CD1c-positive myeloid dendritic cell (primary cell): ENCODE results near the gene MRPL34.
A peak's percentile ranks its signal among the peaks of the same experiment; 100 is the strongest.

Source experiments
- DNase-seq: peaks from one replicate; pipeline ENCODE4 v3.0.0-alpha.2; 2016; ENCODE audit errors: extremely low spot score

The MRPL34 gene

GRCh38 chr19:17340871-17341357 lies 35.2 kb downstream of the MRPL34 start:
- no peak for DNase-seq

DNA sequence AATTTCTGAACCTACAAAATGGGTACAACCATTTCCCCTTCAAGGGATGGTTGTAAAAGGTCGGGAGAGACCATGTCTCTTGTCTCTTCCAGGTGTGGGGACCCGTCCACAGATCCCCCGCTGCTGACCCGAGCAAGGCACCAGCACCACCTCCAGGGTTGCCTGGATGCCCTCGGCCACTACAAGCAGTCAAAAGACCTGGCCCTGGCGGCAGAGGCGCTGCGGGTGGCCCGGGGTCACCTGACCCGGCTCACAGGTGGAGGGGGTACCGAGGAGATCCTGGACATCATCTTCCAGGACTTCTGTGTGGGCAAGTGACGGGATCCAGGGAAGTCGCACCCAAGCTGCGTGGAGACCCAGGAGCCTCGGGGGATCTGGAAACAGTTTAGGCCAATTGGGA lies 35.7 kb downstream of the MRPL34 start:
- DNase-seq = no peak

DNA sequence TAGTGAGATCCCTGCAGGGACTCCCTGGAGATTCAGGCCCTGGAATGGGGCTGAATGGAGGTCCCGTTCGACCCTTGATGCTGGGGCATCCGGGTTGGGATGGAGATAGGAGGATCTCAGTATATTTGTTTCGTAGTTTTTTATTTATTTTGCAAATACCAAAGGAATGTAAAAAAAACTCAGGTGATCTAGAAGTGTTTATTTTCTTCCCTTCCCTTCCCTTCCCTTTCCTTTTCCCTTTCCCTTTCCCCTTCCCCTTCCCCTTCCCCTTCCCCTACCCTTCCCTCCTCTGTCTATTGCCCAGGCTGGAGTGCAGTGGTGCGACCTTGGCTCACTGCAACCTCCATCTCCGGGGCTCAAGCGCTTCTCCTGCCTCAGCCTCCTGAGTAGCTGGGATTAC lies 36.2 kb downstream of the MRPL34 start:
- DNase-seq = no peak

GRCh38 chr19:17346109-17346671 lies 40.5 kb downstream of the MRPL34 start:
- DNase-seq = peak; percentile 82

DNA sequence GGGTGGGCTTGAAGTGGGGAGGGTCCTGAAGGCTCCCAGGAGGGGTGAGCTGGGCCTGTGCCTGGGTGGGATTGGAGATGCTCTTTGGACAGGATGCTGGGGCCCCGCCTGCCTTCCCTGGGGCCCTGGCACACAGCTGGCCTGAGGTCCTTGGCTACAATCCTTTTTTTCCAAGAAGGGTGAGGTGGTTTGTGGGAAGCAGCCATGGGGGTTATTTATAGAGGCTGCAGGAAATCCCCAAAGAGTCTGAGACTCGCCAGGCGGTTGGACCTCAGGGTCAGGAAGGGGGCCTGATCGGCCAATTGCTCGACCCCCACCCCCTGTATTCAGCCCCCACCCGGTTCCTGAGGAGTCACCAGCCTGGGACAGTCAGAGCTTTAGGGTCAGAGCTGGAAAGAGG lies 41.7 kb downstream of the MRPL34 start:
- DNase-seq = no peak

DNA sequence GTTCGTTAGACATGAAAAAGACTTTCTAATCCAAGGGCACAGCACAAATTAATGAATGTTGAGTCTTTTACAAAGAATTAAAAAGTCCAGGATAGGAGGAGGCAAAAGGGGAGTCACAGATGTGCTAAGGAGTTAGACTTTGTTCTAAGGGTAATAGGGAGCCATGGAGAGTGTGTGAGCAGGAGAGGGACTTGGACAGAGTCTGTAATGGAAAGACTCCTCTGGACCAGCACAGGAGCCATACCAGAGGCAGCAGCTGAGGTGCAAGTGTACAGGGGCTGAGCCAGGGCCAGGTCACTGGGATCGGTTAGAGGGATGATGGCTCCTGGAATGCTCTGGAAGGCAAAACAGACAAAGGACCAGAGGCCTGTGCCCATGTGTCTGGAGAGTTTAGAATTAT lies 42.2 kb downstream of the MRPL34 start:
- DNase-seq = no peak

DNA sequence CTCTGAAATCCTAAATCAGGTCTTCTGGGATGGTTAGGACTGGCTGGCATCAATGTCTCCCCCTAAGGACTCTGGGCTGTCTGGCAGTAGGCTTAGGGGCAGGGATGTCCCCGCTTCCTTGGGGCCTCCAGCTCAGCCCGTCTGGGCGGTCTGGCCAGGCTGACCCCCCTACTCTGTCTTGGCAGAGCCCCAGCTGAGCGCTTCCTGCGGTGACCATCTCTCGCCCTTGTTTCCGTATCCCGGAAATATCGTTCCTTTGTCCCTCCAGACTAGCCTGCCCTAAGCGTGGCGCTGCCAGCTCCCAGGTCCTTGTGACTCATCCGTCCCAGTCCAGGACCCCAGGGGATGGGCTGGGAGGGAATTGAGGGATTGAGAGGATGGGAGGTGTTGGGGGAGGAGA lies 43.0 kb downstream of the MRPL34 start:
- DNase-seq = no peak

DNA sequence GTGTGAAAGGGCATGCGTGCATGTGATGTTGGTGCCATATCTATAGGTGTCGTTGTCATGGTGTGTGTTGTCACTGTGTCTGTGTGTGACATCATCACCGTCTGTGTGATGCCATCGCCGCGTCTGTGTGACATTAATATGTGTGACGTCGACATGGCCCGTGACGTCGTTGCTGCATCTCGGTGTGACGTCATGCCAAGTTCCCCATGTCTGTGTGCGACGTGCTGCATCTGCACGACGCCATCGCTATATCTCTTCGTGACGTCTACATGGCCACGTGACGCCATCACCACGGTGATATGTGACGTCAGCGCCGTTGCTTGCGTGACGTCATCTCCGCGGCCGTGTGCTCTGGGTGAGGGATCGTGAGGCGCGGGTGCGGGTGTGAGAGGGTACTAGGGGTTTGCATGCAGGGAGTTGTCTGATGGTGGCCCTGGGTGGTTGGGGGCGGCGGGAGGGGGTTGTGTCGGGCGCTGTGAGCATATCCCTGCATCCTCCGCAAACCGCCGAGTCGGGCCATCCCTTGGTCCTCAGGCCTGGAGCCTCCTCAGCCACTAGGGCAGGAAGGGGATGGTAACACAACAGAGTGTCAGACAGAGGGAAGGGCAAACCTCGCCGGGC lies 46.3 kb downstream of the MRPL34 start:
- DNase-seq = no peak

- DNase-seq = no peak
These were observed 47.1 kb downstream of the MRPL34 start for GRCh38 chr19:17352608-17353280.

GRCh38 chr19:17353386-17353785 lies 47.7 kb downstream of the MRPL34 start:
- DNase-seq = no peak
